Hematopoietic multipotent progenitor cell treated with erythropoietin and hydrocortisone succinate and interleukin-3 and kit ligand, for 6 days (in vitro differentiated cells): Measurements from ENCODE around the gene RGP1.

Experiments
- DNase-seq: peaks from one replicate; pipeline ENCODE4 v3.0.0-alpha.2; 2015

Gene RGP1

DNA sequence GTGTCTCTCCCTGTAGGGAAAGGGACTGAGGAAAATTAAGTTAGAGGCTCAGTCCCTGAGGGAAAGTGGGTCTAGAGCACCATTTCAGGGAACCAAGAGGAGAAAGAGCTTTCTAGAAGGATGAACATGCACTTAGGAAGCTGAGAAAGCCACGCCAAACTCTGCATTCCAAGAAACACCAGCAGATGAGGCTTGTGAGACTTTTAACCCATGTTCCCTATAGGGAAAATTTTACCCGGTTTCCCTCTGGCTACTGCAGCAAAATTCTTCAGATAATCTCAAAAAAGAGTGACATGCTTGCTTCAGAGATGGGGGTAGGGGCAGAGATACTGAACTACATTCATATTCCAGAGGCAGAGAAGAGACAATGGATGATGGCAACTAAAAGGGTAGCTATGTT, 25.7 kb upstream of the RGP1 start:
- DNase-seq, result no peak

DNA sequence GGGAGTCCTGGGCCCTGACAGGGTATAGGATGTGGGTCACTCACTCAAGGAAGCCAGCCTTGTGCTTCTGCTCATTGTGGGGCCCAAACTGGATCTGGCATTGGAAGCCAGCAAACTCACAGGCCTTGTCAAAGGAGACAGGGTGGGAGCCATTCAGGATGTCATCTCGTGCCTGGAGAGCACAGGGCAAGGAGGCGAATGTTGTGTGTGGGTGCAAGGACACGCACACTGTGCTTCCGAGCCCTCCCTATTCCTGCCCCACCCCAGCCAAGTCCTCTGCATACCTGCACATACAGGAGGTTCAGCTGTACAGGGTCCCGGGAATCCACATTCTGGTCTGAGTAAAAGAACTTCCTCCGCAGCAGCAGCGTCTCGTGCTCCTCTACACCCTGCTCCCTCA, 25.2 kb upstream of the RGP1 start:
- no peak for DNase-seq

DNA sequence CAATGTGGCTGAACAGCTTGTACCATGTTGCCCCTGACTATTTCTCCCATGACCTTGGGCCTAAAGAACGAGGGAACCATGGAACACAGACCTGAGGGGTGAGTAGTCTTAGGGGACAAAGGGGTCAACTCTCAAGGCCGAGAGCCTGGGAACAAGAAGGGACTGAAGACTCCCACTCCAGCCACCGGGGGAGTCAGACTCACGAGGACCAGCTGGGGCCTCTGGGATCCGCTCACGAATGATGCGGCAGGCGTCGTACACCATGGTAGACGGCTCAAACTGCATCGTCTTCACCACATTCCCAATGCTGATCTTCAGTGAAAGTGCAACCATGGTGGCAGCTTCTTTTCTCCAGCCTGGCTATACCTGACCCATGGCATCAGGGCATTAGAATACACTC, 23.7 kb upstream of the RGP1 start:
- DNase-seq, result no peak

DNA sequence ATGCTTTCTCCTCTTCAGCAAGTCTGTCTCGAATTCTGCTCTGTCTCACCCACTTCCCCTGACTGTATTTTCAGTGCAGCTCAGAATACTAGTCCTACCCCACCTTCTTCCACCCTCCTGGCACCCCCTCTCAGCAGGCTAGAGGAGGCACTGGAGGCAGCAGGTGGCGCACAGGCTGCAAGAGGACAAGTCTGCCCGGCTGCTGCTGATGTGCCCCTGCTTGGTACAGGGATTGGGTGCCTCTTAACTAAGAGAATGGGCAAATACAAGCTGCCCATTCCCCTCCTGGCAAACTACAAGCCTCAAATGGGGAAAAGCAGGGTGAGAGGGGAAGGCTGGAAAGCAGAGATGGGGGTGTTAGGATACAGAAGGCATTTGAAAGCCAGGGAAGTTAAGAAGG, 22.2 kb upstream of the RGP1 start:
- peak; percentile 88 for DNase-seq

DNA sequence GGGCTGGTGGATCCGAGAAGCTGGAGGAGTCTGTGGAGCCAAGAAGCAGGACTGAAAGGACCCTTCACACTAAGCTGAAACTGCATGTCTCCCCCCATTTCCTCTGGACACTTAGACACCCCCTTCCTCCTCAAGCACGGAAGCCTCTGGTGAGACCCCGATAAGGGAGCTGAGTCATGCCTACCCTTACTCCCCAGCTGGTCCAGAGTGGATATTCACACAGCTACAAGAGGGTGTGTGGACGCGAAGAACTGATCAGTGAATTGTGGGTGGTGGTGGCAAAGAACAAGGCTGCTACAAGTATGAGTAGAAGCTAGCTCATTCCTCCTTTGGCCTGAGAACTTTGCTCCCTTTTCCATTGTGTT, 21.4 kb upstream of the RGP1 start:
- DNase-seq, result peak; percentile 70

DNA sequence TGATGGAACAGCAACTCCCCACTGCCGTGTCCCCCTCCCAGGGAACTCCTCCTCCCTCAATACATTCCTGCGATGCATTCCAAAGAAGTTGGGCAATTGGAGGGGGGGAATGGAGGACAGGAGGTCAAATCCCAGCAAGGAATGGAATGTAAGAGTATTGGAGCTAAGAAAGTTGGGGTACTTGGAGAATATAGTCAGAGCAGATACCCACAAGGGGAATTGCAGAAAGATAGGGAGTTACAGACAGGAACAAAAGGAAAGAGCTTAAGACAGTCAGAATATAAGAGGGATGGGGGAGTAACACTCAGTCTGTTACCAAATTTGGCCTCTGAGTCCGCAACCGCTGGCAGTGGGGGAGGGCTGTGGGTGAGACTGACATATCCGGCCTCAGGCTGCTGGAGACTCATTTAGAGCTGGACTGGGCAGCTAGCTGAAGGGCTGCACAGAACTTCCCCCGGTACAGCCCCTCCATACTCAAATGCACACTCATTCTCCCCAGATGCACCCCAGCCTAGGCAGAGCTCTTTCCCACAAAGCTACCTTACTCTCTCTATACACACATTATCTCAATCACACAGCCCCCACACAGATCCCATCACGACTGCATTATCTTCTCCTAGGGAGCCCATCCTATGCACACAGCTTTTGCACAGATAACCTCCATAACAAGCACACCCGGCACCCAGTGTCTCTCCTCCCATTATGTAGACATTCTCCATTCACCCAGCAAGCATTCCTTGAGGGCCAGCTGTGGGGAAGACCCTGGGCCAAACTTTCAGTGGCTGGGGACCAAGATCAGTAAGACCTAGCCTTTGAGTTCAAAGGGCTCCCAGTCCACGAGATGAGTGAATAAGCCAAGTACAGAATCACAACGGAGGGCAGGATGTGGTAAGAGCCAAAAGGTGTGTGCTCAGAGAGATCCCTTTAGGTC, 20.8 kb upstream of the RGP1 start:
- DNase-seq, result peak; percentile 91

DNA sequence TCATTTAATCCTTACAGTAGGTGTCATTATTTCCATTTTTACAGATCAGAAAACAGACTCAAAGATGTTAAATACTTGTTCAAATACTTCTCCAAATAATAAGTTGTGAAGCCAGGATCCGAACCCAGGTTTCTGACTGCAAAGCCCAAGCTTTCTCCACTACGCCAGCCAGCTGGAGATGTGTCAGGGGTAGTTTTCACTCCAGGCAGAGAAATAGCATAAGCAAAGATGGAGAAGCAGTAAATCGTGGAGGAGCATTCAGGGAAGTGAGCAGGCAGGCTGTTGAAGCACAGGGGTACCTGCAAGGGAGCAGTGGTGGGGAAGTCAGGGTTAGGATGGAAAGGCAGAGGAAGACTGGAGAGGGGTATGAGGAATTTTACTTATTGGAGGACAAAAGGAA, 20.0 kb upstream of the RGP1 start:
- no peak for DNase-seq

DNA sequence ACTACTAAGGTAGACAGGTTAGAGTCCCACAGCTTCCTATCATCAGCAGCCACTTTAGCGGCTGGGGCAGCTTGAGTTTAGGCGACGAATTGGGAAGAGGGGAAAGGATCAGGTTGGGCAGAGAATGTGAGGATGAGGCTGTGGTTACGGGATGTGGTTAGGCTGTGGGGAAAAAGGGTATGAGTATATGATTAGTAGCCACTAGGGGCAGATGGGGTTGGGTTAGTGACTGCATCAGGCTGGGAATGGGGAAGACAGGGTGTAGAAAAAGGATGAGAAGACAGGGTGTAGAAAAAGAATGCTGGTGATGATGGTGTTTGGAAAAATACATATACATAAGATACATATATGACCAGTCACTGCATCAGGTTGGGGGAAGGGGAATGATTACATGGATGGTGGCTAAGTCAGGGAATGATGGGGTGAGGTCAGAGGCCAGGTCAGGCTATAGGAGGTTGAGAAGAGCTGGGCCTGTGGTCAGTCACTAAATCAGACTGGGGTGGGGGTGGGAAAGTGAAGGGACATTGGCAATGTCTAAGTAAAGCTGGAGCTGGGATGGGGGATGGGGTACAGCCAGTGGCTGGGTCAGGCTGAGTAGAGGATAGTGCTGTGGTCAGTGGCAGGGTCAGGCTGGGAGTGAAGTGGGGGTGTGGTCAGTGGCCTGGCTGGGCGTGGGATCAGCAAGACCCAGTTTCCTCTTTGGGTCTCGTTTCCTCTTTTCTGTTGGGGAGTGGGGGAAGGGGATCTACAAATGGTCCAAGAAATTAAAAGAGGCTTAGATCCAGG, 19.2 kb upstream of the RGP1 start:
- peak; percentile 86 for DNase-seq

DNA sequence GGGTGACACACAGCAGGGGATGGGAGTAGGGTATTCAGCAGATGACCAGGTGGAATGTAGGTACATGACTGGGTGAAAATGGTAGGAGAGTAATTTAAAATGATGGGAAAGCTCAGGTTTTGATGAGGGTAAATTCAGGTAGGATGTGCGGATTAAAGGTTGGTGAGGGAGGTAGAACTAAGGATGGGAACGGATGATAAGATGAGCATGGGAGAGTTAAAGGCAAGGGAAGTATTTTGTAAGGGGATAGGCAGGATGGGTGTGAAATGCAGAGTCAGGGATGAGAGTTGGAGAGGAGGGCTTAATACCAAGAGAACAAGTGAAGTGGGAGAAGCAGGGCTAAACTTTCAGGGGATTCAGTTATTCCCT, 18.6 kb upstream of the RGP1 start:
- no peak for DNase-seq

DNA sequence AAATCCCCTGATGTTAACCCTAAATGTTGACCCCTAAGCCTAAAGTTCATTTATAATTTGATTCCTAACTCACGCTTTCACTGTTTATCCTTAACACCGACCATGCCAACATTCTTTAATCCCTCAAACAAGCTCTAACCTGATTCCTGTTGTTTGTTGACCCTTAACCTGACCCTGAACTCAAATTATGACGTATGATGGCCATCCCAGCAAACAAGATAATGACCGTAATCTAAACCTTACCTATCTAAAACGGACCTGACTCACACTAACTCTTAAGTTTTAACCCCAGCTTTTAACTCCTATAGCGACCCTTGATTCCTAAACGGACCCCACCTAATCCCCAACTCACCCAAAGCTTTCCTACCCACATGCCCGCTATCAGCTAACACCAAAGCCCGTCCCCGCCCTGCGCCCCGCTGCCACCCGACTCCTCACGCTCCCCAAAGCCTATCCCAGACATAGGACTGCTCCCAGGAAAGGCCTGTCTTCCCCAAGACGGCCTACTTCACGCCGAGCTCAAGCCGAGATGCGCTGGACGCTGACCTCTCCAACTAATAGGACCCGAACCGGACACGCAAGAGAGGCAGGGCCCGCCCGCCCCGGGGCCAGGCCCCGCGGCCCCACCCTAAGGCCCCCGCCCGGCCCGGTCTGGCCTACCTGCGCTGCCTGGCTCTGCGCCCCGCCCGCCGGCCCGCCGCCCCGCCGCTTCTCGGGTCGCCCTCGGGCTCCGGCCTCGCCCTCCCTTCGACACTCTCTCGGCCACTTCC, 17.5 kb upstream of the RGP1 start:
- peak; percentile 74 for DNase-seq

DNA sequence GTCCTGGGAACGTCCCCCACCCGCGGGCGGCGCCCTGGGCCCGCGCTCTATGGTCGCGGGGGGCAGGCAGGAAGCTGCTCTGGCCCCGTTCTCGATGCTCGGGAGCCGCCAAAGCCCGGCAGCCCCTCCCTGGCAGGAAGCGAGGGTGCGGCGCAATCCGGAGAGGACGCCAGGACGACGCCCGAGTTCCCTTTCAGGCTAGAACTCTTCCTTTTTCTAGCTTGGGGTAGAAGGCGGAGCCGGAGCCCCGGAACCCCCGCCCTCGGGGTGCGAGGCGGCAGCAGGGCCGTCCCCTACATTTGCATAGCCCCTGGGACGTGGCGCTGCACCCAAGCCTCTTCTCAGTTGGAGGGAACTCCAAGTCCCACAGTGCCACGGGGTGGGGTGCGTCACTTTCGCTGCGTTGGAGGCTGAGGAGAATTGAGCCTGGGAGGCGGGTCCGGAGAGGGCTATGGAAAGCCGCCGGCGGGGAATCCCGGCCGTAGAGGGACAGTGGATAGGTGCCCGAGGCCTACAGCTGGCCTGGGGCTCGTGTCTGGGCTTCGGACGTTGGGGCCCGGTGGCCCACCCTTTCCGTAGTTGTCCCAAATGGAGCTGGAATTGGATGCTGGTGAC, 16.8 kb upstream of the RGP1 start, which contains the start of the genes CREB3 and TLN1:
Gene CREB3, plus strand, starts transcription at position 482 of the 615 bp plus-strand sequence. Its CDS starts 107 bp downstream, at position 589.
Gene TLN1, minus strand, starts transcription at position 11 of the 615 bp plus-strand sequence. CDS start 6,501 bp downstream, outside the sequence.
- peak; percentile 98 for DNase-seq

DNA sequence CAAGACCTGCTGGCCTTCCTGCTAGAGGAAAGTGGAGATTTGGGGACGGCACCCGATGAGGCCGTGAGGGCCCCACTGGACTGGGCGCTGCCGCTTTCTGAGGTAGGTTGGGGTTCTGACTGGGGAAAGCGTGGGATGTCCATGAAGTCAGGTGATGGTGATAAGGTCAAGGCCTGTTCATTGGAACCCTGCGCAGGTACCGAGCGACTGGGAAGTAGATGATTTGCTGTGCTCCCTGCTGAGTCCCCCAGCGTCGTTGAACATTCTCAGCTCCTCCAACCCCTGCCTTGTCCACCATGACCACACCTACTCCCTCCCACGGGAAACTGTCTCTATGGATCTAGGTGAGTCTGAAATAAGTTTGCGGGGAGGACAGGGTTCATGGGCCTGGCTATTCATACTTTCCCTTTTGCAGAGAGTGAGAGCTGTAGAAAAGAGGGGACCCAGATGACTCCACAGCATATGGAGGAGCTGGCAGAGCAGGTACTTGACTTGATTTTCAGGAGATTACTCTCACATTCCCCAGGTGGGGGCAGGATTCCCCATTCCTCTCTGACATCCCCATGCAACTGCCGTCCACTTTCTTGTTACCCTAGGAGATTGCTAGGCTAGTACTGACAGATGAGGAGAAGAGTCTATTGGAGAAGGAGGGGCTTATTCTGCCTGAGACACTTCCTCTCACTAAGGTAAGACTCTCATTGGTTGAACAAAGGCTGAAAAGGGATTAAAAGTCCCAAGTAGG, 16.1 kb upstream of the RGP1 start:
- DNase-seq, result peak; percentile 64

DNA sequence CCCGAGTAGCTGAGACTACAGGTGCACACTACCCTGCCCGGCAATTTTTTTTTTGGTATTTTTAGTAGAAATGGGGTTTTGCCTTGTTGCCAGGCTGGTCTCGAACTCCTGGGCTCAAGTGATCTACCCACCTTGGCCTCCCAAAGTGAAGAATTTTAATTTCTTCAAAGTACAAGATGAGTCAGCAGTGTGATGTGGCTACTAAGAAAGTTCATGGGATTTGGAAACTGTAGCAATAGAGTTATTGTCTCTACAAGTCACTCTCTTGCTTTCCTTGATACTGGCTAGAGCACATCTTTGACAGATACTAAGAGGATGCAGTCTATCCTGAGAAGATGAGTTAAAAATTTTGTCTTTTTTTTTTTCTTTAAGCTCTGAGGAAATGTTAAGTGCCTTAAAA, 15.0 kb upstream of the RGP1 start:
- no peak for DNase-seq

DNA sequence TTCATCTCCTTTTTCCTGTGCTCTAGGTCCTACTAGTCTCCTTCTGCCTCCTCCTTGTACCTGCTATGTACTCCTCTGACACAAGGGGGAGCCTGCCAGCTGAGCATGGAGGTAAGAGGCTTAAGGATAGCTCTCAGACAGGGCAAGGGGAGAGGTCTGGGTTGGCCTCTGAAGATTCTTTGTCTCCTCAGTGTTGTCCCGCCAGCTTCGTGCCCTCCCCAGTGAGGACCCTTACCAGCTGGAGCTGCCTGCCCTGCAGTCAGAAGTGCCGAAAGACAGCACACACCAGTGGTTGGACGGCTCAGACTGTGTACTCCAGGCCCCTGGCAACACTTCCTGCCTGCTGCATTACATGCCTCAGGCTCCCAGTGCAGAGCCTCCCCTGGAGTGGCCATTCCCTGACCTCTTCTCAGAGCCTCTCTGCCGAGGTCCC, 12.9 kb upstream of the RGP1 start:
- peak; percentile 88 for DNase-seq

DNA sequence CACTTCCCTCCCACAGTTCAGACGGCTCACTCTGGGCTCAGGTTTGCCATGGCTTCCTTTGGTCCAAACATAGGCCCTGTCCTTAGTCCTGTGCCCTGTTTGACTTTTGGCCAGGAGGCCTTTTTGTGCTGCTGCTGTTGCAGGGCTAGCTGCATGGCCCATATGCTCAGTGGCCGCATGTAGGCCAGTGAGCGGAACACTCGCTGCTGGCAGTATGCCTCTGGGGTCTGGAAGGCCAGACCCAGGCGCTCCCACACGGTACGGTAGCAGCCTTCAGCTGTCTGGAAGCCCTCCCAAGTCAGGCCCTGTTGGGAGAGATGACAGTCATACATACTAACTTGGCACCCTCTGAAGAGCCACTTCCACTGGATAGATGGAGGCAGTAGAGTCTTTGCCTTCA, 11.9 kb upstream of the RGP1 start:
- DNase-seq, result no peak

DNA sequence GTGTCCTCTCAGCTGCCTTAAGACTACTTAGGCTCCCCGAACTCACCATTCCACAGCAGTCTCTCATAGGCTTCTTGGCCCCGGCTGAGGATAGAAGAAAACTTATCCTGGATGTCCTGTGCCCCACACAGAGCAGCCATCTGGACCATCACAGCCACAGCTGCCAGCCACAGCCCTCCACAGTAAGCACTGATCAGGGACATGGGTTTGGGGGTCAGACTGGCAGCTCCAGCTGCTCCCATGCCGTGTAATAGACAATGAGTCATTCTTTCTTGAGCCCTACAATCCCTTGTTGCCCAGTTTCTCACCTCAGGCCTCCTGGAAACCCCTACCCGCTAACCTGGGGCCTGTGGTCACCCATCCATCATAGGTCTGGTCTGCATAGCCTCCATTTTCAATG, 10.9 kb upstream of the RGP1 start:
- DNase-seq, result no peak

DNA sequence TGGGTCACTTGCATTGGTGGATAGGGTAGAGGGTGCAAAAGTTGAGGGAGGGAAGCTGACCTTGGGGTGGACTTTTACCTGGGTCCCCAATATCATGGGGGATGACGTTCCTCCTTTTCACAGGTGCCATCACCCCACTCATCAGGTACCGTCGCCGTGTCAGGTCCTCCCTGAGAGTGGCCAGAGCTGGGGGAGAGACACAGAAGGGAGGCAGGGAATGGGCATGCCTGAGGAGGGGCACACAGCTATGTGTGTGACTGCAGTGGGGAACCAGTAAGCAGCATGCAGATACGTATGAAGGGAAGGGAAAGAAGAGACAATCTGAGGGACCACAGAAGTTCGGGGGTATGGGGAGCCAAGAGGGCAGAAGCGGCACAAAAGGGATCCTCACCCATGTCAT, 10.2 kb upstream of the RGP1 start:
- no peak for DNase-seq

DNA sequence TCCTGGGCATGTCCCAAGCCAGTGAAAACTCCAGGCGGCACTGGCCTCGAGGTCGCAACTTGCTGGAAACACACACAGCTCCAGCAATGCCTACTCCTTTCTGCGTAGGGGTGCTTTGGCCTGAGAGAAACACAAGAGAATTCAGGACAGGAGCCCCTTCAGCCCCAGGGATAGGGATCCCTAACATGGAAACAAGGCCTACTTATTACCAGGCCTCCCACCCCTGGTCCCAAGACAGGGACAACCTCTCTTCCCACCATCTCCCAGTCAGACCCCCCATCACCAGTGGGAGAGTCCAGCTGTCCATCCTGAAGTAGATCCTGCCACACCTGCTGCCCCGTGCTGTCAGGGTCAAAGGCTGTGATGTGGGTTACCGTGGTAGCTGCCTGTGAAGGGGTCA, 8.8 kb upstream of the RGP1 start:
- DNase-seq, result no peak

DNA sequence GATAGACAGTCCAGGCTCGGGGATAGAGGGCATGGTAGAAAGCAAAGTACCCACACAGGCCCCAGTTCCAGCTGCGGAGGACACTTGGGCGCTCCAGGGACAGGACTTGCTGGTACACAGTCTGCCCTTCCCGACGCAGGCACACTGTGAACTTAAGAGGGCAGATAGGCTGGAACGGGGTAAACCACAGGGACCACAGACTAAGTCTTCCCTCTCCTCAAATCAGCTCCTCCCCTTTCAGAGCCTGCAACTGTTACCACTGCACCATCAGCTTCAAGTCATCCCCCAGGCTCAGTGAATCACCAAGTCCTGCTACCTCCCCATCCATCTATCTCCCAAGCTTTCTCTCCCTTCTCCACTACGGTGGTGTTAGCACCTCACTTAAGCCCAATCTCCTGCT, 7.3 kb upstream of the RGP1 start:
- peak; percentile 67 for DNase-seq

DNA sequence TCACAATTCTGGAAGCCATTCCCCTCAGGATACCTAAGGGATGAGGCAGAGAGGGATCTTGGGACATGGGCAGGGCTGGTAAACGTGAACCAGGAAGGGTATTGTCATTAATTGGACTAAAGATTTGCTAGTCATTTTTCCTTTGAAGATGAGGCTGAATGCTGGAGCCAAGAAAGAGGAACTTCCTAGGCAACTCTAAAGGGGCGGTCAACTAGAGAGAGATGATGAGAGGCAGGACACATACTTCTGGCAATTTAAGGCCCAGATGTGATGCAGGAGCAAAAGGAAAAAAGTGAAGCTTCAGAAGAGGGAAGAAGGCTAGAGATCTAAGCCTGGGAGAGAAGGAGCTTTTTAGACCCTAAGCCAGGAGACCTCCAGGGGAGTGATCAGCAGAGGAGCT, 5.6 kb upstream of the RGP1 start:
- no peak for DNase-seq

DNA sequence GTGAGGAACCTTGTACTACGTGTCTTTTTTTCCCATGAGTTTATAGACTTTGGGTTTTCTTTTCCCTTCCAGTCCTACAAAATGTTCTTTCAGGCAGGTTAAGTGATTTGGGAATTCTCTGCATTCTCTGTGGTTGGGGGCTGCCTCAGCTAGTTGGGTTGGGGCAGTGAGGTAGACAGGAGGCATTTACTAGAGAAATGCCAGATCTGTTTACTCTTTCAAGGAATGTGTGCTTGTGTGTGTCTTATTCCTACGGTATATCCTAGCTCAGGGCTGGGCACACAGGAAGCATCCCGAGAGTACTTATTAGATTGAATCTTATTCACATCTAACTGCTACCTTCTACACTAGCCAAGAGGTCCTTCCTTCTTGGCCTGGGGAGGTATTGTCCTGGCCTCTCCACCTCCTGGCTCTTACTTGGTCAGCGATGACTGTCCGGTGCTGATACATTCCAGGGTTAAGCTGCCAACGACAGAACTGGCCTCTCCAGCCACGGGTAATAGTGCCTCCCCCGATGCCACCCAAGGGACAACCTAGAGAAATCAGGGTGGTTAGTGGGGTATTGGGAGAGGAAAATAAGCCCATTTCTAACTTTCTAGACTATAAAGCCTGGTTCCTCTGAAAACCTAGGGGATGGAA, 5.1 kb upstream of the RGP1 start:
- no peak for DNase-seq

DNA sequence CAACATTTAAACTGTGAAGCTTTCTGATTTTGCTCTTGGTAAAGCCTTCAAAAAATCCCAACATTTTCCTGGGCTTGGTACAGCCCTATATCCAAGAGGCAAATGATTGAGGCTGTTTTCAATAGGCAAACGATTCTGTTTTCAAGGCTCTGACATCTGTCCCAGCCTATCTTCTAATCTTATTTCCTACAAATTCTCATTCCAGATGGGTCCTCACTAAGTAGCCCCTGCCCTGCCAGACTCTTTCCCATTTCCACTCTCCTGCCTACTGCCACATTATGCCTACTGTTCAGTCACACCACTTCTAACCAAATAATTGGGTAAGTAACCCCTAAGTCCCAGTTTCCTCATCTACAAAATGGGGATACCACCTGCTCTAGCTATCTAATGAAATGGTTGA, 3.5 kb upstream of the RGP1 start:
- DNase-seq, result no peak
